ENCODE measurements around the gene MECP2. TPM values are rescaled to one million over a fixed set of nuclear protein-coding genes. Genes with fewer than 3 reads are reported as not detected.

Gene MECP2
- total and polyA plus RNA-seq, 2 of the 13 experiments (the other 11 are each of a cell fraction or from before 2014, with no cell fraction given): 7.9 to 18.1 TPM

DNA sequence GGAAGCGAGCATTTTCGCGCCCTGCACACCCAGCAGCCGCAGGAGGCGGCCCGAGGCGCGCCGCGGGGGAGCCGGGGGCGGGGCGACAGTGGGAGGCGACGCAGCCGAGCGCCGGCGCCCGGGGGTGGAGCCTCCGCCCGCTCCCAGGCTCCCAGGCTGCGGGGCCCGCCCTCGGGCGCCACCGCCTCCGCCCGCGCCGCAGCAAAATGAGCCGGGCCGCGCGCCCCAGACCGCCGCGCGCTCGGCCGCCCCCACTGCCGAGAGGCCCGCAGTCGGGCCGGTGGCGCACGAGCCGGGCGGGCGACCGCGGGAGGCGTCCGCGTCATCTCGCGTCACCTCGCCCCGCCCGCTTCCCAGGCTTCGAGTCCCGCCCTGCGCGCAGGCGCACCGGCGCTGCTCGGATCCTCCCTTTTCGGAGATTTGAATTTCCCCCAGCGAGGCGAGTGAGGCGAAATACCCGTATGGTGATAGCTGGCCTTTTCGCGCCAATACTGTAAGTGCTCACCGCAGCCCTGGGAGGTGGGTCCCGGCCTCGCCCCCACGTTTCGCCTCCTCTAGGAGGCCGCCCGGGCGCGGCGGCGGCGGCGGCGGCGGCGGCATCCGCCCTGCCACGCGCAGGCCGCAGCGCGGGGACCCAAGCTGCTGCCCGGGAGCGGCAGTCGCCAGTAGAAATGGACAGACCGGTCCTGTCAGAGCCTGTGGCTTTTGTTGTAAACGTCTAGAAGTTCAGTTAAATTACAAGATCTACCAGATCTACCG is 125.0 kb downstream of the MECP2 start, which contains the start of gene TMEM187 (continued):
- TF ChIP-seq AFF4 (CRISPR knock-in tag; IDR thresholded peaks at IDR 0.05) (no peak), KDM2A (CRISPR knock-in tag; IDR thresholded peaks at IDR 0.05; ENCODE audit: borderline replicate concordance, low read depth) (peak; percentile 37; the same call in 1 of the 2 replicates), SATB2 (CRISPR knock-in tag; IDR thresholded peaks at IDR 0.05) (no peak)

MicroRNAs within 50 kb of the gene (microRNA counts, 767-probe panel; counts per million panel counts)
- not detected for microRNA hsa-miR-718

Small RNAs within 50 kb of the gene (microRNA-seq; reads per million reads assigned to microRNA genes)
- gene MIR3202-1 (not detected), gene MIR3202-2 (not detected), gene MIR718 (not detected)

Small RNAs within 50 kb of the gene (small RNA-seq; reads per million reads assigned to genes)
- 0 reads per million in 3 experiments for gene MIR3202-1 (ENCODE audit: insufficient read depth in 2 of 3, insufficient read length in 3 of 3, low read depth in 2 of 3, low replicate concordance in 1 of 3)

Other genes starting within 250 kb of the MECP2 start
- gene L1CAM, start 211.5 kb downstream of the MECP2 start, total RNA-seq (2016; rRNA removed; fragmentation: Illumina TruSeq; extraction: Trizol): 1.1 and 1.4 TPM in 2 replicates
- 2.0 and 5.0 TPM in 2 replicates for gene L1CAM, start 211.5 kb downstream of the MECP2 start, polyA plus RNA-seq (2011; rRNA removed)
- not detected in 2 replicates for gene AVPR2, start 193.0 kb downstream of the MECP2 start, total RNA-seq (2016; rRNA removed; fragmentation: Illumina TruSeq; extraction: Trizol)
- gene AVPR2, start 193.0 kb downstream of the MECP2 start, polyA plus RNA-seq (2011; rRNA removed): not detected in 2 replicates
- gene ARHGAP4, start 171.5 kb downstream of the MECP2 start, total RNA-seq (2016; rRNA removed; fragmentation: Illumina TruSeq; extraction: Trizol): 0.64 TPM in 1 of 2 replicates, not detected in the other
- gene ARHGAP4, start 171.5 kb downstream of the MECP2 start, polyA plus RNA-seq (2011; rRNA removed): 0.57 and 1.1 TPM in 2 replicates
- gene NAA10, start 162.7 kb downstream of the MECP2 start, total RNA-seq (2016; rRNA removed; fragmentation: Illumina TruSeq; extraction: Trizol): 51.1 and 51.7 TPM in 2 replicates
- gene NAA10, start 162.7 kb downstream of the MECP2 start, polyA plus RNA-seq (2011; rRNA removed): 49.1 and 49.2 TPM in 2 replicates
- 0.77 and 1.4 TPM in 2 replicates for gene RENBP, start 153.1 kb downstream of the MECP2 start, total RNA-seq (2016; rRNA removed; fragmentation: Illumina TruSeq; extraction: Trizol)
- 2.0 and 2.6 TPM in 2 replicates for gene RENBP, start 153.1 kb downstream of the MECP2 start, polyA plus RNA-seq (2011; rRNA removed)
- 17.8 and 24.0 TPM in 2 replicates for gene HCFC1, start 125.9 kb downstream of the MECP2 start, total RNA-seq (2016; rRNA removed; fragmentation: Illumina TruSeq; extraction: Trizol)
- 5.8 TPM in 2 replicates for gene HCFC1, start 125.9 kb downstream of the MECP2 start, polyA plus RNA-seq (2011; rRNA removed)
- gene TMEM187, start 125.0 kb downstream of the MECP2 start, total RNA-seq (2016; rRNA removed; fragmentation: Illumina TruSeq; extraction: Trizol): 1.7 and 2.2 TPM in 2 replicates
- gene TMEM187, start 125.0 kb downstream of the MECP2 start, polyA plus RNA-seq (2011; rRNA removed): 6.2 and 6.7 TPM in 2 replicates
- 69.8 and 77.3 TPM in 2 replicates for gene IRAK1, start 77.8 kb downstream of the MECP2 start, total RNA-seq (2016; rRNA removed; fragmentation: Illumina TruSeq; extraction: Trizol)
- gene IRAK1, start 77.8 kb downstream of the MECP2 start, polyA plus RNA-seq (2011; rRNA removed): 57.7 and 83.5 TPM in 2 replicates
- gene OPN1LW, start 46.5 kb upstream of the MECP2 start, total RNA-seq (2016; rRNA removed; fragmentation: Illumina TruSeq; extraction: Trizol): not detected in 2 replicates
- not detected in 2 replicates for gene OPN1LW, start 46.5 kb upstream of the MECP2 start, polyA plus RNA-seq (2011; rRNA removed)
- gene OPN1MW, start 84.9 kb upstream of the MECP2 start, total RNA-seq (2016; rRNA removed; fragmentation: Illumina TruSeq; extraction: Trizol): not detected in 2 replicates
- not detected in 2 replicates for gene OPN1MW, start 84.9 kb upstream of the MECP2 start, polyA plus RNA-seq (2011; rRNA removed)
- not detected in 2 replicates for gene OPN1MW2, start 122.0 kb upstream of the MECP2 start, total RNA-seq (2016; rRNA removed; fragmentation: Illumina TruSeq; extraction: Trizol)
- gene OPN1MW2, start 122.0 kb upstream of the MECP2 start, polyA plus RNA-seq (2011; rRNA removed): not detected in 2 replicates
- gene OPN1MW3, start 159.9 kb upstream of the MECP2 start, total RNA-seq (2016; rRNA removed; fragmentation: Illumina TruSeq; extraction: Trizol): not detected in 2 replicates
- gene OPN1MW3, start 159.9 kb upstream of the MECP2 start, polyA plus RNA-seq (2011; rRNA removed): not detected in 2 replicates
- not detected in 2 replicates for gene TEX28, start 197.4 kb upstream of the MECP2 start, total RNA-seq (2016; rRNA removed; fragmentation: Illumina TruSeq; extraction: Trizol)
- gene TEX28, start 197.4 kb upstream of the MECP2 start, polyA plus RNA-seq (2011; rRNA removed): not detected in 2 replicates
- not detected in 2 replicates for gene TKTL1, start 198.1 kb upstream of the MECP2 start, total RNA-seq (2016; rRNA removed; fragmentation: Illumina TruSeq; extraction: Trizol)
- gene TKTL1, start 198.1 kb upstream of the MECP2 start, polyA plus RNA-seq (2011; rRNA removed): not detected in 2 replicates